ENCODE results near the gene DIAPH3. TPM values are rescaled to one million over a fixed set of nuclear protein-coding genes. Genes with fewer than 3 reads are reported as not detected.

Gene DIAPH3
- polyA plus RNA-seq, 2 of the 4 experiments (the other 2 are of a cell fraction): 10.8 to 13.6 TPM

DNA sequence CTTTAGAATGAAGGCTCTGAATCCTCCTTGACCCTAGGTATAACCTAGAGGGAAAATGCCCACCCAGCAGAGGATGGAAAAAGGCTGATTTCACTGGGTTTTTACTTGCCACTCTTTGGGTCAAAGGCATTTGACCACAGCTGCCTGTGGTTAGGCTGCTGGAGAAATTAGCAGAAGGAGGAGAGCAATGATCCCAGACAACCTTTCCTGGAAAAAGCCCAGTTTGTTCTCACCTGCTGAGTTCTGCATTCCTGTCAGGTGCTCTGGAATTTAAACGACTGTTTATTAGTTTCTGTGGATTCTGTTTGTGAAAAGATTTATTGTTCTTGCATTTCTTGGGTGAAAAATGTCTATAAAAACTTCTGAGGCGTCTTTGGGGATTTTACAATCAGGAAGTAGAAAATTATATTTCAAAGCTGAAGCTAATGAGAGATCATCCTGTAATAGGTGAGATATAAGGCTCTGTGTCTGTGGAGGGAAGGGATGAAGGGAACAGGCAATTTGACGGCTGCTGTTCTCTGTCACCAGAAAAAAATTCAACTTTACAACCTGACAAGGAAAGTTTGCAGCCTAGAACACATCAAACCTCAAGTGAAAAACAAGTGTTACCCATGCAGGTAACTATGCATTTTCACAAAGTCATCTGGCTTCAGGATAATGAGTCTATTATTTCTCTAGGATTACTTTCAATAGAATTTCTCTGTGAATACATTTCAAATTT lies 519.7 kb downstream of the DIAPH3 start:
- no peak for TF ChIP-seq KDM1A (IDR thresholded peaks at IDR 0.05; ENCODE audit: low read depth)
- TF ChIP-seq NFE2L2 (conservative IDR thresholded peaks at IDR 0.05; ENCODE audit: low read length): no peak
- TF ChIP-seq HOXA7 (CRISPR knock-in tag; IDR thresholded peaks at IDR 0.05): no peak
- TF ChIP-seq, protein P1, sequence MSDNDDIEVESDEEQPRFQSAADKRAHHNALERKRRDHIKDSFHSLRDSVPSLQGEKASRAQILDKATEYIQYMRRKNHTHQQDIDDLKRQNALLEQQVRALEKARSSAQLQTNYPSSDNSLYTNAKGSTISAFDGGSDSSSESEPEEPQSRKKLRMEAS (IDR thresholded peaks at IDR 0.05): no peak
- TF ChIP-seq CBX8 (IDR thresholded peaks at IDR 0.05): no peak
- no peak for TF ChIP-seq CTCF (IDR thresholded peaks at IDR 0.05)
- no peak for TF ChIP-seq MYC (IDR thresholded peaks at IDR 0.05; ENCODE audit: borderline replicate concordance, low read length)
- TF ChIP-seq EHF (CRISPR knock-in tag; IDR thresholded peaks at IDR 0.05): no peak
- TF ChIP-seq, protein P2, sequence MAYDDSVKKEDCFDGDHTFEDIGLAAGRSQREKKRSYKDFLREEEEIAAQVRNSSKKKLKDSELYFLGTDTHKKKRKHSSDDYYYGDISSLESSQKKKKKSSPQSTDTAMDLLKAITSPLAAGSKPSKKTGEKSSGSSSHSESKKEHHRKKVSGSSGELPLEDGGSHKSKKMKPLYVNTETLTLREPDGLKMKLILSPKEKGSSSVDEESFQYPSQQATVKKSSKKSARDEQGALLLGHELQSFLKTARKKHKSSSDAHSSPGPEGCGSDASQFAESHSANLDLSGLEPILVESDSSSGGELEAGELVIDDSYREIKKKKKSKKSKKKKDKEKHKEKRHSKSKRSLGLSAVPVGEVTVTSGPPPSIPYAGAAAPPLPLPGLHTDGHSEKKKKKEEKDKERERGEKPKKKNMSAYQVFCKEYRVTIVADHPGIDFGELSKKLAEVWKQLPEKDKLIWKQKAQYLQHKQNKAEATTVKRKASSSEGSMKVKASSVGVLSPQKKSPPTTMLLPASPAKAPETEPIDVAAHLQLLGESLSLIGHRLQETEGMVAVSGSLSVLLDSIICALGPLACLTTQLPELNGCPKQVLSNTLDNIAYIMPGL (CRISPR knock-in tag; IDR thresholded peaks at IDR 0.05; ENCODE audit: borderline replicate concordance): no peak
- no peak for TF ChIP-seq TP53 (CRISPR knock-in tag; IDR thresholded peaks at IDR 0.05)
- TF ChIP-seq ZC3H11A (IDR thresholded peaks at IDR 0.05): no peak
- no peak for TF ChIP-seq NR3C1 (IDR thresholded peaks at IDR 0.05)
- no peak for TF ChIP-seq JUNB (IDR thresholded peaks at IDR 0.05)
- TF ChIP-seq FOSL2 (IDR thresholded peaks at IDR 0.05): no peak
- TF ChIP-seq FOSL2 (CRISPR knock-in tag; IDR thresholded peaks at IDR 0.05): no peak
- TF ChIP-seq MAFK (IDR thresholded peaks at IDR 0.05; ENCODE audit: partially characterized antibody): no peak
- H3K27ac ChIP-seq: no peak overlapping the region
- H3K4me2 ChIP-seq: no peak overlapping the region
- ChIA-PET POLR2A (no interaction called here), CTCF (no interaction called here)
- no peak for ATAC-seq
- H3K4me1 ChIP-seq: no peaks in the 10 kb centered on the region
- H3K4me3 ChIP-seq: no peak overlapping the region
- DNase-seq (ENCODE audit: low read depth in 1 of 2, low spot score in 1 of 2): no peak
- no peak for FAIRE-seq
- no peaks in the 10 kb centered on the region for H3K9me3 ChIP-seq
- WGBS (ENCODE audit: missing lambda C conversion rate): 4% methylated on average over 3 of the region's 3 CpGs

GRCh38 chr13:59643364-59643841 lies 520.3 kb downstream of the DIAPH3 start:
- TF ChIP-seq BHLHE40 (IDR thresholded peaks at IDR 0.05; ENCODE audit: low read depth, low read length) (no peak), HOXB13 (CRISPR knock-in tag; IDR thresholded peaks at IDR 0.05; ENCODE audit: low read depth) (no peak), HEYL (CRISPR knock-in tag; IDR thresholded peaks at IDR 0.05) (no peak), SREBF2 (IDR thresholded peaks at IDR 0.05) (no peak), CHD4 (IDR thresholded peaks at IDR 0.05; ENCODE audit: borderline replicate concordance) (no peak), CTCF (IDR thresholded peaks at IDR 0.05) (no peak), MYC (IDR thresholded peaks at IDR 0.05; ENCODE audit: borderline replicate concordance, low read length) (no peak), CBX8 (IDR thresholded peaks at IDR 0.05) (no peak), NFE2L2 (conservative IDR thresholded peaks at IDR 0.05; ENCODE audit: low read length) (no peak), RAD21 (conservative IDR thresholded peaks at IDR 0.05 in 1 of 2, IDR thresholded peaks at IDR 0.05 in 1 of 2) (no peak), FOSB (CRISPR knock-in tag; IDR thresholded peaks at IDR 0.05) (no peak), RNF2 (IDR thresholded peaks at IDR 0.05; ENCODE audit: borderline replicate concordance, low read depth) (no peak), KDM5A (IDR thresholded peaks at IDR 0.05) (no peak), ESRRA (IDR thresholded peaks at IDR 0.05; ENCODE audit: borderline replicate concordance, low read length) (no peak)
- H3K9me3 ChIP-seq: no peaks in the 10 kb centered on the region
- WGBS (ENCODE audit: missing lambda C conversion rate): 33% methylated on average over 6 of the region's 6 CpGs
- no peak overlapping the region for H3K27ac ChIP-seq
- H3K4me2 ChIP-seq: no peak overlapping the region
- no peak for FAIRE-seq
- CTCF ChIA-PET: no interaction called here
- POLR2A ChIA-PET: no interaction called here
- no peaks in the 10 kb centered on the region for H3K4me1 ChIP-seq
- no peak; a peak in 1 of 6 replicates for ATAC-seq
- no peak for DNase-seq (ENCODE audit: low read depth in 1 of 2, low spot score in 1 of 2)
- no peak overlapping the region for H3K4me3 ChIP-seq
